HTR-8/SVneo (cell line): ENCODE measurements around the gene SLC51B.
"Not testable (repeated sequence)": the region's sequence is repeated elsewhere in the genome, so short reads cannot be mapped to it uniquely, and the experiment has no call there.

ENCODE experiments used
- DNase-seq: peaks from one replicate; pipeline ENCODE4 v3.0.0; 2011; ENCODE audit warnings: low spot score, mixed read lengths; ENCODE audit not compliant: insufficient read length
- FAIRE-seq: peaks from 2 replicates; lab custom pipeline; 2011; peaks lifted over from hg19 to GRCh38; lab: Jason Lieb, UNC

The SLC51B gene

GRCh38 chr15:65040461-65040860, 4.7 kb upstream of the SLC51B start:
- DNase-seq (no peak), FAIRE-seq (no peak)

GRCh38 chr15:65041787-65042186, 3.4 kb upstream of the SLC51B start:
- no peak for FAIRE-seq
- DNase-seq, result no peak

GRCh38 chr15:65042776-65043327, 2.3 kb upstream of the SLC51B start:
- no peak for DNase-seq
- no peak for FAIRE-seq

GRCh38 chr15:65044218-65044617, 969 bp upstream of the SLC51B start:
- DNase-seq, FAIRE-seq: not testable (repeated sequence)

GRCh38 chr15:65048241-65048640, 3.1 kb downstream of the SLC51B start:
- DNase-seq (no peak), FAIRE-seq (no peak)

GRCh38 chr15:65049418-65049840, 4.2 kb downstream of the SLC51B start:
- DNase-seq (peak; percentile 59), FAIRE-seq (no peak)

GRCh38 chr15:65050270-65050669, 5.1 kb downstream of the SLC51B start:
- DNase-seq (no peak), FAIRE-seq (no peak)

- no peak for DNase-seq
- FAIRE-seq, result no peak
Measured at GRCh38 chr15:65051266-65051665, 6.1 kb downstream of the SLC51B start.

GRCh38 chr15:65052956-65053355, 7.8 kb downstream of the SLC51B start:
- DNase-seq, result no peak
- FAIRE-seq, result no peak

GRCh38 chr15:65054333-65055200, 9.4 kb downstream of the SLC51B start:
- no peak for FAIRE-seq
- peak; percentile 81 for DNase-seq

GRCh38 chr15:65055201-65055870, 10.1 kb downstream of the SLC51B start:
- FAIRE-seq, result no peak

GRCh38 chr15:65056106-65056505, 10.9 kb downstream of the SLC51B start:
- no peak for FAIRE-seq
- DNase-seq, result no peak

More at GRCh38 chr15:65055201-65055870, 10.1 kb downstream of the SLC51B start:
- no peak for DNase-seq

GRCh38 chr15:65056868-65057548, 11.8 kb downstream of the SLC51B start:
- DNase-seq, result peak; percentile 53
- peak; percentile 58 for FAIRE-seq

- DNase-seq (no peak), FAIRE-seq (no peak)
Measured at GRCh38 chr15:65057549-65057940, 12.4 kb downstream of the SLC51B start.

GRCh38 chr15:65058394-65059368, 13.5 kb downstream of the SLC51B start:
- FAIRE-seq (no peak), DNase-seq (no peak)

GRCh38 chr15:65059369-65059750, 14.2 kb downstream of the SLC51B start:
- FAIRE-seq, result no peak
- no peak for DNase-seq

GRCh38 chr15:65059931-65060596, 14.9 kb downstream of the SLC51B start:
- no peak for FAIRE-seq
- no peak for DNase-seq

GRCh38 chr15:65060641-65061397, 15.6 kb downstream of the SLC51B start:
- FAIRE-seq, result no peak

More at GRCh38 chr15:65060641-65061397, 15.6 kb downstream of the SLC51B start:
- DNase-seq, result no peak
